ENCODE data around the gene C1orf185.

C1orf185 gene

GRCh38 chr1:51072043-51072439 lies 30.0 kb upstream of the C1orf185 start:
- no peak for TF ChIP-seq CTCF (IDR thresholded peaks at IDR 0.05)

DNA sequence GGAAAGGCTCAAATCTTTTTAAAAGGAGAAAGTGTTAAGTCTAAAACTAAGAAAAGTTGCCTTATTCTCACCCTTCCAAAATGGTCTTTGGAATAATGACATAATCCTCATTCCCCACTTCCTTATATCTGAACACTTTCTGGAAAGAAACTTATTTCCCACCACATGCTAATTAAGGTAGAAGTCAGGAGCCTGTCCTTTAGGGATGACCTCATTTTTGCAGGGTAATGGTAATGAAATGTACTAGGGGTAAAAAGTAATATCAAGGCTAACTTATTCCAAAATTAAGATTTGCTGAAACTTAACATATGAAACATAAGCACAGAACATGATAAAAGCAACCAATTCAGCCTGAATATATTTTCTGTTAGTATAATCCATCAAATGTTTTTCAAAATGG lies 29.4 kb upstream of the C1orf185 start:
- TF ChIP-seq CTCF (IDR thresholded peaks at IDR 0.05): no peak

- TF ChIP-seq CTCF (IDR thresholded peaks at IDR 0.05): no peak
Observed at GRCh38 chr1:51073456-51073855, 28.6 kb upstream of the C1orf185 start.

GRCh38 chr1:51086496-51087271 lies 15.3 kb upstream of the C1orf185 start:
- TF ChIP-seq CTCF (IDR thresholded peaks at IDR 0.05): no peak

GRCh38 chr1:51088474-51088873 lies 13.6 kb upstream of the C1orf185 start:
- peak; percentile 50 for TF ChIP-seq CTCF (IDR thresholded peaks at IDR 0.05)

DNA sequence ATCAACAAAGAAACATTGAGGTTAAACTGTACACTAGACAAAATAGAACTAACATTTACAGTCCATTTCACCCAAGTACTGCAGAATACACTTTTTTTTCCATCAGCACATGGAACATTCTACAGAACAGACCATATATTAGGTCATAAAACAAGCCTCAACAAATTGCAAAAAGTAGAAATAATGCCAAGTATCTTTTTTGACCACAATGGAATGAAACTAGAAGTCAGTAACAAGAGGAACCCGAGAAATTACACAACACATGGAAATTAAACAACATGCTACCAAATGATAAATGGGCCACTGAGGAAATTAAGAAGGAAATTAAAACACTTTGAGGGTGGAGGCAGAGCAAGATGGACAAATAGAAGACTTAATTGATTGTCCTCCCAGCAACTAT lies 8.4 kb upstream of the C1orf185 start:
- no peak for TF ChIP-seq CTCF (IDR thresholded peaks at IDR 0.05)

DNA sequence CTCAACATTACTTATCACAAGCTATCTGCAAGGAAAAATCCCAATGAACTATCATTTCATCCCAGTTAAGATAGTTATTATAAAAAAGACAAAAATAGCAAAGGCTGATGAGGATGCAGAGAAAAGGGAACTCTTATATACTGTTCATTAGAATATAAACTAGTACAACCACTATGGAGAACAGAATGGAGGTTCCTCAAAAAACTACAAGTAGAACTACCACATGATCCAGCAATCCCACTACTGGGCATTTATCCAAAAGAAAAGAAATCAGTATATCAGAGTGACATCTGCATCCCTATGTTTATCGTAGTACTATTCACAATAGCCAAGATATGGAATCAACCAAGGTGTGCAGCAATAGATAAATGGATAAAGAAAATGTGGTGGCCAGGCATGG lies 4.9 kb upstream of the C1orf185 start:
- no peak for TF ChIP-seq CTCF (IDR thresholded peaks at IDR 0.05)

Data from LNCAP (cell line).